Upper lobe of left lung (tissue), 4 donors: ENCODE results near the gene F13A1.

Source experiments
- POLR2A ChIP-seq, 4 donors: fragments of 450-650 bp; IDR thresholded peaks; one replicate each; pipeline ENCODE4 v1.5.1; 2016 to 2017; ENCODE audit warnings: antibody characterized with exemption in 4 of 4, mild to moderate bottlenecking in 2 of 4
- TF ChIP-seq, protein P1 (sequence below), 6 experiments: fragments of 450-650 bp in 4 of 6; fragments of 200-600 bp in 2 of 6; sonication (generic) in 2 of 6; IDR thresholded peaks; one replicate each; pipeline ENCODE4 v1.5.1; 2016 to 2019; ENCODE audit warnings: antibody characterized with exemption in 6 of 6

DNA sequence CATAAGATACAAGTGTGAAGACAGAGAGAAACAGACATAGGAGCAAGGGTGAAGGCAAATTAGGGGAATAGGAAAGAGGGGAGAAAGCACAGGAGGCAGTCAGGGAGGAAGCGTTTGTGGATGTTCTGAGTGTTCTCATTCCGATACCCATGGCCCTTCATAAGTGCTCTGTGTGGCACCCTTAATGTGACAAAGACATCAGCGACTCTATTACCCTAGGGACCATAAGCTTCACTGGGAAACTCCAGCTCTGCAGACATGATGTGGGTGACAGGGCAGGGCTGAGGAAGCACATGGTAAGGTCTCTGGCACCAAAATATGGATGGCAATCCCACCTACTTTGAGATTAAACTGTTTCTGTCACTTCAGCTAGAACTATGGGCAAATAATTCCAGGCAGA lies 33.0 kb downstream of the F13A1 start:
- TF ChIP-seq POLR2A (IDR thresholded peaks at IDR 0.05), result no peak
- TF ChIP-seq, protein P1, sequence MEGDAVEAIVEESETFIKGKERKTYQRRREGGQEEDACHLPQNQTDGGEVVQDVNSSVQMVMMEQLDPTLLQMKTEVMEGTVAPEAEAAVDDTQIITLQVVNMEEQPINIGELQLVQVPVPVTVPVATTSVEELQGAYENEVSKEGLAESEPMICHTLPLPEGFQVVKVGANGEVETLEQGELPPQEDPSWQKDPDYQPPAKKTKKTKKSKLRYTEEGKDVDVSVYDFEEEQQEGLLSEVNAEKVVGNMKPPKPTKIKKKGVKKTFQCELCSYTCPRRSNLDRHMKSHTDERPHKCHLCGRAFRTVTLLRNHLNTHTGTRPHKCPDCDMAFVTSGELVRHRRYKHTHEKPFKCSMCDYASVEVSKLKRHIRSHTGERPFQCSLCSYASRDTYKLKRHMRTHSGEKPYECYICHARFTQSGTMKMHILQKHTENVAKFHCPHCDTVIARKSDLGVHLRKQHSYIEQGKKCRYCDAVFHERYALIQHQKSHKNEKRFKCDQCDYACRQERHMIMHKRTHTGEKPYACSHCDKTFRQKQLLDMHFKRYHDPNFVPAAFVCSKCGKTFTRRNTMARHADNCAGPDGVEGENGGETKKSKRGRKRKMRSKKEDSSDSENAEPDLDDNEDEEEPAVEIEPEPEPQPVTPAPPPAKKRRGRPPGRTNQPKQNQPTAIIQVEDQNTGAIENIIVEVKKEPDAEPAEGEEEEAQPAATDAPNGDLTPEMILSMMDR (IDR thresholded peaks at IDR 0.05), result no peak
